Measurements from ENCODE around the gene STRA8.

DNA sequence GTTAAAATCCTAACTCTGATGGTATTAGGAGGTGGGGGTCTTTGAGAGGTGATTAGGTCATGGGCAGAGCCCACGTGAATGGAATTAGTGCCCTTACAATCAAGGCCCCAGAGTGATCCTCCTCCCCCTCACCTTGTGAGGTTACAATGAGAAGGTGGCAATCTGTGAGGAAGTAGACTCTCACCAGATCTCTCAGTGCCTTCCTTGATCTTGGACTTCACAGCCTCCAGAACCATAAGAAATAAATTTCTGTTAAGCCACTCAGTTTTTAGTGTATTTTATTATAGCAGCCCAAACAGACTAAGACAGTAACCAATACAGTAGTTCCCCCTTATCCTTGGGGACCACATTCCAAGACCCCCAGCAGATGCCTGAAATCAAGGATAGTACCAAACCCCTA is 32.0 kb downstream of the STRA8 start:
- TF ChIP-seq RAD21 (IDR thresholded peaks at IDR 0.05; ENCODE audit: low read depth): no peak
- TF ChIP-seq, protein P1, sequence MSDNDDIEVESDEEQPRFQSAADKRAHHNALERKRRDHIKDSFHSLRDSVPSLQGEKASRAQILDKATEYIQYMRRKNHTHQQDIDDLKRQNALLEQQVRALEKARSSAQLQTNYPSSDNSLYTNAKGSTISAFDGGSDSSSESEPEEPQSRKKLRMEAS (IDR thresholded peaks at IDR 0.05): no peak
- no peak for TF ChIP-seq TAF1 (IDR thresholded peaks at IDR 0.05; ENCODE audit: low read depth)
